HUDEP-2 (cell line): ENCODE results near the gene RAD54L.
A peak's percentile ranks its signal among the peaks of the same experiment; 100 is the strongest.
"Not testable (repeated sequence)": the region's sequence is repeated elsewhere in the genome, so short reads cannot be mapped to it uniquely, and the experiment has no call there.

Source experiments
- DNase-seq, 76 experiments: peaks; one replicate each; lab custom pipeline; 2025; ENCODE audit not compliant: unreplicated experiment in 76 of 76; lab: John Stamatoyannopoulos, UW

The RAD54L gene

GRCh38 chr1:46238865-46239264 lies 8.7 kb upstream of the RAD54L start:
- DNase-seq, result not testable (repeated sequence)

DNA sequence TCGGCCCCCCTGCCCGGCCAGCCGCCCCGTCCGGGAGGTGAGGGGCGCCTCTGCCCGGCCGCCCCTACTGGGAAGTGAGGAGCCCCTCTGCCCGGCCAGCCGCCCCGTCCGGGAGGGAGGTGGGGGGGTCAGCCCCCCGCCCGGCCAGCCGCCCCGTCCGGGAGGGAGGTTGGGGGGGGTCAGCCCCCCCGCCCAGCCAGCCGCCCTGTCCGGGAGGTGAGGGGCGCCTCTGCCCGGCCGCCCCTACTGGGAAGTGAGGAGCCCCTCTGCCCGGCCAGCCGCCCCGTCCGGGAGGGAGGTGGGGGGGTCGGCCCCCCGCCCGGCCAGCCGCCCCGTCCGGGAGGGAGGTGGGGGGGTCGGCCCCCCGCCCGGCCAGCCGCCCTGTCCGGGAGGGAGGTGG lies 5.8 kb upstream of the RAD54L start:
- DNase-seq, result not testable (repeated sequence)

DNA sequence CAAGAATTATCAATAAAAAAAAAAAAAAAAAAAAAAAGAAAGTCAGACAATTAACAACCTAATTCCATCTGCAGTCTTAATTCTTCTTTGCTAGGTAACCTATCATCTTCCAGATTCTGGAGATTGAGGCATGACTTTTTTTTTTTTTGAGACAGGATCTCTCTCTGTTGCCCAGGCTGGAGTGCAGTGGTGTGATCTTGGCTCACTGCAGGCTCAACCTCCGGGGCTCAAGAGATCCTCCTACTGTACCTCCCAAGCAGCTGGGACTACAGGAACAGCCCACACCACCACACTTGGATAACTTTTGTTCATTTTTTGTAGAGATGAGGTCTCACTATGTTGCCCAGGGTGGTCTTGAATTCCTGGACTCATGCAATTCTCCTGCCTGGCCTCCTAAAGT lies 4.6 kb upstream of the RAD54L start:
- no peak for DNase-seq

GRCh38 chr1:46243831-46244230 lies 3.7 kb upstream of the RAD54L start:
- DNase-seq, result not testable (repeated sequence)

DNA sequence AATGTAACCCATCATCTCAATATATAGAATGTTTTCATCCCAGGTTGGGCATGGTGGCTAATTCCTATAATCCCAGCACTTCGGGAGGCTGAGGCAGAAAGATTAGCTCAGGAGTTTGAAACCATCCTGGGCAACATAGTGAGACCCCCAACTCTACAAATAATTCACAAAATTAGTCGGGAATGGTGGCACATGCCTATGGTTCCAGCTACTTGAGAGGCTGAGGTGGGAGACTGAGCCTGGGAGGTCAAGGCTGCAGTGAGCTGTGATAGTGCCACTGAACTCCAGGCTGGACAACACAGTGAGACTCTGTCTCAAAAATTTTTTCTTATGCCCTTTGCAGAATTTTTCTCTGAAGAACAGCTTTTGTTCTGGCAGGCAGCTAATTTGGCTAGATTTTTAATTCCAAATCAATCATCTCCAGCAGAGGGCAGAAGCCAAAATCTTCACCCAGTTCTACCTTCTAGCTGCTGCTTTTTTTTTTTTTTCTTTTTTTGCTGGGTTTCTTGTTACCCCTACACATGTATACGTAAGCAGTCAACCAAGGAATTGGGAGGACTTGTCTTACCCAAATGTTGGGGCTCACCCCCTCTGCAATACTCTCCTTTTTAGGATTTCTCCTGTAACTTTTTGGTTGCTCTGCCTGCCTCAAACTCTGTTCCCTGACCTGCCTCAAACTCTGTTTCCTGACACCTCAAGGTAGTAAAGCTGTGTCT lies 2.7 kb upstream of the RAD54L start:
- peak in 33 of 76 experiments; percentile 0 to 66 (median 22) for DNase-seq

DNA sequence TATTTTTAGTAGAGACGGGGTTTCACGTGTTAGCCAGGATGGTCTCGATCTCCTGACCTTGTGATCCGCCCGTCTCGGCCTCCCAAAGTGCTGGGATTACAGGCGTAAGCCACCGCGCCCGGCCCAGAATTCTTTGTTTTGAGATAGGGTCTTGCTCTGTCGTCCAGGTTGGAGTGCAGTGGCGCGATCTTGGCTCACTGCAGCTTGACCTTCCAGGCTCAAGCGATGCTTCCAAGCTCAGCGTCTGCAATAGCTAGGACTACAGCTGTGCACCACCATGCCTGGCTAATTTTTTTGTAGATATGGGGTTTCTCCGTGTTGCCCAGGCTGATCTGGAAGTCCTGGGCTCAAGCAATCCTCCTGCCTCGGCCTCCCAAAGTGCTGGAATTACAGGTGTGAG lies 1.4 kb upstream of the RAD54L start:
- not testable (repeated sequence) for DNase-seq

DNA sequence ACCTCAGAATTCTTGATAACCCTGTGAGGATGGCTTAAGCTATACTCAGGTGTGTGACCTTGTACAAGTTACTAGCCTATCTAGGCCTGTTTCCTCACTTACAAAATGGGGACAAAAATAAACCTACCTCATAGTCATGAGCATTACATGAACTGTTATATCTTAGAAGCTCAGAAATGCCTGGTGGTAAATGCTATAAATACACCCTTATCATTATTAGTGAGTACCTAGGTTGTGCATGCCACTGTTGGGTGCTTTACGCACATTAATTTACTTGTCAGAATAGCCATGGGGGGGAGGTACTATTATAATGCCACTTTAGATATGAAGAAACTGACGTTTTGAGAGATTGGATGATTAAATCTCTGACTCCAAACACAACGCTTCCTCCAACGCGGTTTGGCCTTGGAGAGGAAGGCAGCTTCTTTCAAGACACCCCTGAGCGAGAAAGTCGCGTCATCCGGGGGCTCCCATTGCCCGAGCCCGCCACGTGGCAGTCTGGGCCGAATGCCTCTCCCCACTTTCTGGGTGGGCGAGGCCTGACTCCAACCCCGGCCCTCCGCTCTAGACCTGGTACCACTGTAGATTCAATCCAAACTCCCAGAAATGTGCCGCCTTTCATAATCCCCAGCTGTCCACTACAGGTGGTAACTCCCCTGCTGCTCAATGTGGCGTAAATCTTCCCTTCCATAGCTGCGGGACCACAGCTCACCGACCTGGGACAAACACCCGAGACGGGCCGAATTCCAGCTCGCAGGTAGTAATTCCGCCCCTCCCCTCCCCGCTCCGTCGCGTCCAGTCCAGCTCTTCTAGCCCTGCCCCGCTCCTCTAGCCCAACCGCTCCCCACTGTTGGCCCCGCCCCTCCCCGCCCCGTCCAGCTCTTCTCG lies 771 bp upstream of the RAD54L start:
- peak in 47 of 76 experiments; percentile 3 to 98 (median 43) for DNase-seq

- DNase-seq, result peak in 72 of 76 experiments; percentile 11 to 77 (median 59)
These were observed 758 bp downstream of the RAD54L start for GRCh38 chr1:46248122-46248920.

DNA sequence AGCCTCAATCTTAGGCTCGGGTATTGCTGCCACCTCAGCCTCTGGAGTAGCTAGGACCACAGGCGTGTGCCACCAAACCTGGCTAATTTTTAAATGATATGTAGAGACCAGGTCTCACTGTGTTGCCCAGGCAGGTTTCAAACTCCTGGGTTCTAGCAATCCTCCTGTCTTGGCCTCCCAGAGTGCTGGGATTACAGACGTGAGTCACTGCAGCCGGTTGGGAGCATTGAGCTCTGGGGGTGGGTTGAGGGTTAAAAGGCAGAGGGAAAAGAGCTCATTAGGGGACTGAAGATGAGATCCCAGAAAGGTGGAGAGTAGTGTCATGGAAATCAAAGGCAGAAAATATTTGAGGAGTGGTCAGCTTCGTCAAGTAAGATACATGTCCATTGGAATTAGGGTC lies 7.1 kb downstream of the RAD54L start:
- no peak for DNase-seq

DNA sequence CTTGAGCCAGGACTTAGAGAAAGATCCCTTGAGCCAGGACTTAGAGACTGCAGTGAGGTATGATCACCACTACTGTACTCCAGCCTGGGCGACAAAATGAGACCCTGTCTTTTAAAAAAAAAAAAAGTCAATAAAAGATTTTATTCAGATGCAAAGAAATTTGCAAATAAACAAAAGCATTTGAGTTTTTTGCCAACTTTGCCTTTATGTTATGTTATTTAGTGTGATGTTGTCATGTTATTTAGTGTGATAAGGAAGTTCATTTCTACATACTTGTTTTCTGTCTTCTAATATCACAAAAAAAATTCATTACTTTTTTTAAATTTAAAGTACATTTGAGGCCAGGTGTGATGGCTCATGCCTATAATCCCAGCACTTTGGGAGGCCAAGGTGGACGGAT lies 9.0 kb downstream of the RAD54L start:
- DNase-seq, result no peak

GRCh38 chr1:46262508-46262907 lies 14.9 kb downstream of the RAD54L start:
- no peak for DNase-seq

- no peak for DNase-seq
These were observed 15.6 kb downstream of the RAD54L start for GRCh38 chr1:46263146-46263545.

DNA sequence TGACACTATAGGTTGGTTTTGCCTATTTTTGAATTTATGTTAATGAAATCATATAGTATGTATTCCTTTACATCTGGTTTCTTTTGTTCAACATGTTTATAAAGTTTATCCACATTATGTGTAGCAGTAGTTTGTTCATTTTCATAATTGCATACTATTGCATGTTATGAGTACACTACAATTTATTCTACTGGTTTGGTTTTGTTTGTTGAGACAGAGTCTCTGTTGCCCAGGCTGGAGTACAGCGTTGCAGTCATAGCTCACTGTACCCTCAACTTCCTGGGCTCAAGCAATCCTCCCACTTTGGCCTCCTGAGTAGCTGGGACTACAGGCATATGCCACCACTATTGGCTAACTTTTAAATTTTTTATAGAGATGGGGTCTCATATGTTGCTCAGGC lies 21.0 kb downstream of the RAD54L start:
- DNase-seq, result no peak

DNA sequence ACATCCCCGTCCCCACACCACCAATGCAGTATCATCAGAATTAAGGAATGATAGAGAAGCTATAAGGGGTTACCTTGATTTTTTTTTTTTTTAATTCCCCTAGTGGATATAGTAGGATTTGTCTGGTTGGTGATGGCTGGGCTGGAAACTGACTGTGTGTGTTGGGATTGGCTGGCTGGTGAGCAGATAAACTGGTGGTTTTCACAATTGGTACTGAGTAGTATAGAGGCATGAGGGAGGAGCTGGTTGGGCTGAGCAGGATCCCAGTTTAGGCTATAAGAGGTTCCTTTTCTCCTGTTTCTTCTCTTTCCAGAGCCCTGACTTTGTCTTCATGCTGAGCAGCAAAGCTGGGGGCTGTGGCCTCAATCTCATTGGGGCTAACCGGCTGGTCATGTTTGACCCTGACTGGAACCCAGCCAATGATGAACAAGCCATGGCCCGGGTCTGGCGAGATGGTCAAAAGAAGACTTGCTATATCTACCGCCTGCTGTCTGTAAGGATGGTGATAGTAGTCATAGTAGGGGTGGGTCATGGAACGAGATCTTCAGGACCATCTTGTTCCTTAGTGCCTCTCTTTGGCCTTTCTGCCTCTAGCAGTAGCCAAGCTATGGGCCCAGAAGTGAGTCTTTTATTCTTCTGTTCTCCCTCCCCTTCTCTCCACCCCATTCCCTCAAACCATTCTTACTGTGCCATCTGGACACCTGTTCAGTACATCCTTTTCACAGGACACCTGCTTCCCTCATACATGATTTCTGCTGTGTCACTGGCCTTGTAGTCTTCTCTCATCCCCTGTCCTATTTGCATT lies 26.9 kb downstream of the RAD54L start:
- no peak for DNase-seq

GRCh38 chr1:46275030-46275337 lies 27.4 kb downstream of the RAD54L start:
- DNase-seq, result no peak

DNA sequence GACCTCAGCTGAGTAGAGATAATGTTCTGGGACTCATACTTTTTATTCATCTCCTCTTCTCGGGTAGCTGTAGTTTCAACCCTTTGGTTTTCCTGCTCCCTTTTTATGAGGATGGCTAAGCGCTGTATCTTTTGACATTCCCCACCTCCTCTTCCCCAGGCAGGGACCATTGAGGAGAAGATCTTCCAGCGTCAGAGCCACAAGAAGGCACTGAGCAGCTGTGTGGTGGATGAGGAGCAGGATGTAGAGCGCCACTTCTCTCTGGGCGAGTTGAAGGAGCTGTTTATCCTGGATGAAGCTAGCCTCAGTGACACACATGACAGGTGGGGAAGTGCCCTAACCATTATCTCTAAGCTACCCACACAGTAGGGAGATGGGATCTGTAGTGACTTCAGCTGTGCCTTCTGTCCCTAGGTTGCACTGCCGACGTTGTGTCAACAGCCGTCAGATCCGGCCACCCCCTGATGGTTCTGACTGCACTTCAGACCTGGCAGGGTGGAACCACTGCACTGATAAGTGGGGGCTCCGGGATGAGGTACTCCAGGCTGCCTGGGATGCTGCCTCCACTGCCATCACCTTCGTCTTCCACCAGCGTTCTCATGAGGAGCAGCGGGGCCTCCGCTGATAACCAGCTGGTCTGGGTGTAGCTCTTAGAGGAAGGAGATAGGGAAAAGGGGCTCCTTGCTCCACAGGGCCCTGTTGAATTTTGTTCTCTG lies 30.3 kb downstream of the RAD54L start:
- peak in 33 of 76 experiments; percentile 5 to 72 (median 28) for DNase-seq

GRCh38 chr1:46278807-46279206 lies 31.2 kb downstream of the RAD54L start:
- no peak for DNase-seq

DNA sequence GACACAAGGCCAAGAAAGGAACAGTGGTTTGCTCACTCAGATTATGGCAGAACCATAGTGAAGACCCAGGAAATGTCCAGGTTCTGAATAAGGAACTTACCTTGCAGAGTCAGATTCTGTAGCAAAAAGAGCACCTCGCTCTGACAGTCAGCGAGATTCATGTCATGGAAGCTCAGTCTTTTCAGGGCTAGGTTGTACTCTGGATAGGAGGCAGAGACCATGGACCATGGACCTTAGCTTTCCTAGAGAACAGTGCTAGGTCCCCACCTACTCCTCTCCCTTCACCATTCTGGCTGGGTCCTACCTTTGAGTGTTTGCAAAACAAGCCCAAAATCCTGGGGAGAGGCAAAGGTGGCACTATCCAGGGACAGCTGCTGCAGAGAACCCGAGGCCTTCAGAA lies 32.5 kb downstream of the RAD54L start:
- DNase-seq, result no peak

GRCh38 chr1:46281021-46281420 lies 33.5 kb downstream of the RAD54L start:
- no peak for DNase-seq

- peak in 3 of 76 experiments; percentile 17 to 20 (median 17) for DNase-seq
These were observed 36.5 kb downstream of the RAD54L start for GRCh38 chr1:46284058-46284457.
